Mesenchymal stem cell (in vitro differentiated cells and primary cell): ENCODE measurements around the gene FRG1. TPM values are rescaled to one million over a fixed set of nuclear protein-coding genes. Genes with fewer than 3 reads are reported as not detected.

ENCODE experiments used
- small RNA-seq: library from polyadenylated mRNA; stranded (forward); fragments of <200 nt; extraction: miRNeasy Mini kit (QIAGEN cat#:217004); gene quantifications from one replicate; pipeline ENCODE3, GENCODE V24; 2013; ENCODE audit warnings: low read depth

The FRG1 gene

Small RNA genes lying within 50 kb of the gene (small RNA-seq; reads per million reads assigned to genes)
- not detected for gene MLLT10P2
